GM23338 (cell line): ENCODE results near the gene KIF27. TPM values are rescaled to one million over a fixed set of nuclear protein-coding genes. Genes with fewer than 3 reads are reported as not detected.

Experiments
- ATAC-seq: fragments of 200-7000 bp; cut with Tn5 transposase; 3 replicates; pipeline ENCODE4 v1.9.1; 2020
- DNase-seq: peaks from one replicate; pipeline ENCODE4 v3.0.0-alpha.2; 2015; ENCODE audit warnings: low spot score
- H2AFZ ChIP-seq: fragments of 200-600 bp; sonication (generic); 2 replicates; pipeline ENCODE4 v1.8.0; 2016; ENCODE audit warnings: antibody characterized with exemption, mild to moderate bottlenecking, moderate library complexity
- H3F3A ChIP-seq: fragments of 200-600 bp; sonication (generic); replicated peaks from 2 replicates; pipeline ENCODE4 v1.8.0; 2017; ENCODE audit warnings: antibody characterized with exemption, mixed run types, low read depth
- H3K27ac ChIP-seq: fragments of 200-600 bp; sonication (generic); 2 replicates; pipeline ENCODE4 v1.6.1; 2016; ENCODE audit warnings: low read depth
- H3K27me3 ChIP-seq: fragments of 200-600 bp; sonication (generic); 2 replicates; pipeline ENCODE4 v1.8.0; 2016; ENCODE audit warnings: mild to moderate bottlenecking, mixed run types, moderate library complexity; ENCODE audit not compliant: insufficient read depth
- H3K36me3 ChIP-seq: fragments of 200-600 bp; sonication (generic); 2 replicates; pipeline ENCODE4 v1.8.0; 2016; ENCODE audit warnings: mild to moderate bottlenecking; ENCODE audit not compliant: insufficient read depth
- H3K4me1 ChIP-seq: fragments of 200-600 bp; sonication (generic); 2 replicates; pipeline ENCODE4 v1.8.0; 2016; ENCODE audit warnings: mild to moderate bottlenecking, moderate library complexity; ENCODE audit not compliant: insufficient read depth
- H3K4me2 ChIP-seq: fragments of 200-600 bp; sonication (generic); 2 replicates; pipeline ENCODE4 v1.7.1; 2017; ENCODE audit warnings: mixed run types
- H3K4me3 ChIP-seq: fragments of 200-600 bp; sonication (generic); 2 replicates; pipeline ENCODE4 v1.6.1; 2016; ENCODE audit warnings: mixed run types
- H3K79me2 ChIP-seq: fragments of 200-600 bp; sonication (generic); replicated peaks from 2 replicates; pipeline ENCODE4 v1.8.0; 2017; ENCODE audit warnings: mild to moderate bottlenecking; ENCODE audit not compliant: insufficient read depth
- H3K9me2 ChIP-seq: fragments of 200-600 bp; sonication (generic); 2 replicates; pipeline ENCODE4 v1.8.0; 2017; ENCODE audit not compliant: insufficient read depth
- H4K20me1 ChIP-seq: fragments of 200-600 bp; sonication (generic); replicated peaks from 2 replicates; pipeline ENCODE4 v1.8.0; 2017; ENCODE audit warnings: mild to moderate bottlenecking; ENCODE audit not compliant: insufficient read depth
- H3K27ac Mint-ChIP-seq: 2 replicates; pipeline ENCODE4 v1.8.0; 2020; ENCODE audit warnings: inconsistent platforms, mild to moderate bottlenecking, moderate library complexity, mixed read lengths
- H3K27me3 Mint-ChIP-seq: 3 replicates; pipeline ENCODE4 v1.8.0; 2022; ENCODE audit warnings: low read depth, mild to moderate bottlenecking, moderate library complexity, mixed read lengths, inconsistent platforms; ENCODE audit not compliant: insufficient read depth, poor library complexity
- H3K36me3 Mint-ChIP-seq: 3 replicates; pipeline ENCODE4 v1.8.0; 2021; ENCODE audit warnings: low read depth, mild to moderate bottlenecking, inconsistent platforms, moderate library complexity, mixed read lengths
- H3K4me1 Mint-ChIP-seq: 3 replicates; pipeline ENCODE4 v1.8.0; 2020; ENCODE audit warnings: mild to moderate bottlenecking, inconsistent platforms, mixed read lengths
- H3K4me3 Mint-ChIP-seq: 3 replicates; pipeline ENCODE4 v1.8.0; 2021; ENCODE audit warnings: moderate library complexity, mild to moderate bottlenecking, inconsistent platforms, mixed read lengths
- H3K9me3 Mint-ChIP-seq: 3 replicates; pipeline ENCODE4 v1.8.0; 2020; ENCODE audit warnings: moderate library complexity, mild to moderate bottlenecking, inconsistent platforms, mixed read lengths
- CREB1 ChIP-seq: fragments of 250-450 bp; sonication (Bioruptor Pico); IDR thresholded peaks from 2 replicates; pipeline ENCODE4 v1.5.0; 2020; ENCODE audit warnings: low read depth, mild to moderate bottlenecking, moderate library complexity
- EZH2phosphoT487 ChIP-seq: fragments of 200-600 bp; sonication (generic); IDR thresholded peaks from one replicate; pipeline ENCODE4 v1.8.1; 2018; ENCODE audit warnings: antibody characterized with exemption; ENCODE audit not compliant: unreplicated experiment
- POLR2AphosphoS5 ChIP-seq: IDR thresholded peaks from 2 replicates; pipeline ENCODE4 v1.6.1; 2016; ENCODE audit warnings: antibody characterized with exemption, low read depth
- ZNF331 ChIP-seq: fragments of 250-450 bp; sonication (Bioruptor Pico); IDR thresholded peaks from 2 replicates; pipeline ENCODE4 v1.5.0; 2020; ENCODE audit warnings: low read depth, mild to moderate bottlenecking, moderate library complexity
- polyA plus RNA-seq: library from polyadenylated mRNA; unstranded; fragments of >200 nt; fragmentation: Nextera tagmentation; extraction: Ambion mirVana; gene quantifications from 2 replicates; pipeline ENCODE4 v1.2.1, GENCODE V29; 2016
- total RNA-seq: library from RNA; depleted of rRNA; stranded (reverse); fragments of >200 nt; shearing (Covaris generic); gene quantifications from 2 replicates; pipeline ENCODE4 v1.2.3, GENCODE V29; 2014
- TF ChIP-seq, protein P1 (sequence below): IDR thresholded peaks from one replicate; pipeline ENCODE4 v1.6.1; 2018; ENCODE audit warnings: antibody characterized with exemption; ENCODE audit not compliant: unreplicated experiment
- TF ChIP-seq, protein P2 (sequence below): IDR thresholded peaks from 2 replicates; pipeline ENCODE4 v1.6.1; 2016; ENCODE audit warnings: antibody characterized with exemption
- TF ChIP-seq, protein P3 (sequence below), 2 experiments: fragments of 200-600 bp in 1 of 2; sonication (generic) in 1 of 2; conservative IDR thresholded peaks; 2 replicates each; pipeline versions ENCODE4 v1.5.1 to v1.6.1; 2016 to 2017; ENCODE audit warnings: antibody characterized with exemption in 2 of 2, low read depth in 2 of 2, mild to moderate bottlenecking in 2 of 2, moderate library complexity in 1 of 2

KIF27 gene
- total and polyA plus RNA-seq, 2 experiments from 2014 or later = 3.3 to 8.2 TPM

- peaks cover 43% of the 10 kb centered on the region for H3K36me3 Mint-ChIP-seq
- H3K4me3 Mint-ChIP-seq = no peak overlapping the region
- H3K9me3 Mint-ChIP-seq = no peaks in the 10 kb centered on the region; the same call in 1 of the 3 replicates
- Histone ChIP-seq H2AFZ (no peak overlapping the region), H4K20me1 (peaks cover 22% of the 10 kb centered on the region), H3K4me2 (no peak overlapping the region), H3K9me2 (no peaks in the 10 kb centered on the region), H3K27ac (peak overlapping the region; percentile 15; the same call in 1 of the 2 replicates), H3K79me2 (peaks cover 5% of the 10 kb centered on the region; the same call in 1 of the 2 replicates), H3K36me3 (peaks cover 31% of the 10 kb centered on the region), H3K4me1 (no peaks in the 10 kb centered on the region), H3K4me3 (no peak overlapping the region), H3F3A (peaks cover 39% of the 10 kb centered on the region), H3K27me3 (no peaks in the 10 kb centered on the region)
- H3K27me3 Mint-ChIP-seq = peaks cover 18% of the 10 kb centered on the region
- TF ChIP-seq, protein P1, sequence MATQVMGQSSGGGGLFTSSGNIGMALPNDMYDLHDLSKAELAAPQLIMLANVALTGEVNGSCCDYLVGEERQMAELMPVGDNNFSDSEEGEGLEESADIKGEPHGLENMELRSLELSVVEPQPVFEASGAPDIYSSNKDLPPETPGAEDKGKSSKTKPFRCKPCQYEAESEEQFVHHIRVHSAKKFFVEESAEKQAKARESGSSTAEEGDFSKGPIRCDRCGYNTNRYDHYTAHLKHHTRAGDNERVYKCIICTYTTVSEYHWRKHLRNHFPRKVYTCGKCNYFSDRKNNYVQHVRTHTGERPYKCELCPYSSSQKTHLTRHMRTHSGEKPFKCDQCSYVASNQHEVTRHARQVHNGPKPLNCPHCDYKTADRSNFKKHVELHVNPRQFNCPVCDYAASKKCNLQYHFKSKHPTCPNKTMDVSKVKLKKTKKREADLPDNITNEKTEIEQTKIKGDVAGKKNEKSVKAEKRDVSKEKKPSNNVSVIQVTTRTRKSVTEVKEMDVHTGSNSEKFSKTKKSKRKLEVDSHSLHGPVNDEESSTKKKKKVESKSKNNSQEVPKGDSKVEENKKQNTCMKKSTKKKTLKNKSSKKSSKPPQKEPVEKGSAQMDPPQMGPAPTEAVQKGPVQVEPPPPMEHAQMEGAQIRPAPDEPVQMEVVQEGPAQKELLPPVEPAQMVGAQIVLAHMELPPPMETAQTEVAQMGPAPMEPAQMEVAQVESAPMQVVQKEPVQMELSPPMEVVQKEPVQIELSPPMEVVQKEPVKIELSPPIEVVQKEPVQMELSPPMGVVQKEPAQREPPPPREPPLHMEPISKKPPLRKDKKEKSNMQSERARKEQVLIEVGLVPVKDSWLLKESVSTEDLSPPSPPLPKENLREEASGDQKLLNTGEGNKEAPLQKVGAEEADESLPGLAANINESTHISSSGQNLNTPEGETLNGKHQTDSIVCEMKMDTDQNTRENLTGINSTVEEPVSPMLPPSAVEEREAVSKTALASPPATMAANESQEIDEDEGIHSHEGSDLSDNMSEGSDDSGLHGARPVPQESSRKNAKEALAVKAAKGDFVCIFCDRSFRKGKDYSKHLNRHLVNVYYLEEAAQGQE = no peak
- TF ChIP-seq, protein P2, sequence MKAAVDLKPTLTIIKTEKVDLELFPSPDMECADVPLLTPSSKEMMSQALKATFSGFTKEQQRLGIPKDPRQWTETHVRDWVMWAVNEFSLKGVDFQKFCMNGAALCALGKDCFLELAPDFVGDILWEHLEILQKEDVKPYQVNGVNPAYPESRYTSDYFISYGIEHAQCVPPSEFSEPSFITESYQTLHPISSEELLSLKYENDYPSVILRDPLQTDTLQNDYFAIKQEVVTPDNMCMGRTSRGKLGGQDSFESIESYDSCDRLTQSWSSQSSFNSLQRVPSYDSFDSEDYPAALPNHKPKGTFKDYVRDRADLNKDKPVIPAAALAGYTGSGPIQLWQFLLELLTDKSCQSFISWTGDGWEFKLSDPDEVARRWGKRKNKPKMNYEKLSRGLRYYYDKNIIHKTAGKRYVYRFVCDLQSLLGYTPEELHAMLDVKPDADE = no peak
- peak; percentile 24 for TF ChIP-seq POLR2AphosphoS5
- TF ChIP-seq CREB1 (CRISPR knock-in tag) = peak; percentile 43; the same call in 1 of the 2 replicates
- DNase-seq (peak; percentile 34), ATAC-seq (peak; percentile 47)
- H3K4me1 Mint-ChIP-seq = 0 out of 3 replicates have a peak, but pooled peaks cover 2% of the 10 kb centered on the region
- peak overlapping the region; percentile 61 for H3K27ac Mint-ChIP-seq
Measured at GRCh38 chr9:83965350-83966208, 44.3 kb upstream of the KIF27 start.

DNA sequence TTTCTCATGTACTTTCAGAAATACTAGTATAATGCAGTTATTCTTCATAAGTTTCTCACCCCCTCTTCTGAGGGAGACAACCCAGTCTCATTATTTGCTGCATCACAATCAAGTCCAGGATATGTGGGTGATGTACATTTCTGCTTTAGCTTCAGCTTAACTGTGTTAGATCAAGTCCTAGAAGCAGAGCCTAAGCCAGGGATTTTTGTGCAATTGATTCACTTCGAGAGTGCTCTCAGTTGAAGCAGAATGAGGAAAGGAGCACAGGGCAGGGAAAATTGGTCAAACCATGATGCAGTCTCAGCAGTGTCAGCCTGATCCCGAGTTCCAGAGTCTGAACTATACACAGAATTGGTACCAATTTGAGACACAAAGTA is 43.7 kb upstream of the KIF27 start:
- H3F3A ChIP-seq = peaks cover 36% of the 10 kb centered on the region
- no peaks in the 10 kb centered on the region for H3K9me2 ChIP-seq
- Mint-ChIP-seq H3K4me1 (0 out of 3 replicates have a peak, but pooled peaks cover 2% of the 10 kb centered on the region), H3K36me3 (peaks cover 36% of the 10 kb centered on the region), H3K27ac (no peak overlapping the region), H3K4me3 (no peak overlapping the region), H3K27me3 (peaks cover 18% of the 10 kb centered on the region), H3K9me3 (no peaks in the 10 kb centered on the region; the same call in 1 of the 3 replicates)
- no peaks in the 10 kb centered on the region for H3K27me3 ChIP-seq
- no peak overlapping the region for H3K4me2 ChIP-seq
- no peak overlapping the region for H3K4me3 ChIP-seq
- H3K79me2 ChIP-seq = no peaks in the 10 kb centered on the region; the same call in 1 of the 2 replicates
- peaks cover 17% of the 10 kb centered on the region for H4K20me1 ChIP-seq
- peak overlapping the region; percentile 15; the same call in 1 of the 2 replicates for H3K27ac ChIP-seq
- no peak overlapping the region for H2AFZ ChIP-seq
- H3K4me1 ChIP-seq = no peaks in the 10 kb centered on the region
- peaks cover 25% of the 10 kb centered on the region for H3K36me3 ChIP-seq
- ATAC-seq (peak; percentile 18), DNase-seq (peak; percentile 16)
- TF ChIP-seq EZH2phosphoT487 (no peak), CREB1 (CRISPR knock-in tag) (no peak), ZNF331 (no peak)
- TF ChIP-seq, protein P3, sequence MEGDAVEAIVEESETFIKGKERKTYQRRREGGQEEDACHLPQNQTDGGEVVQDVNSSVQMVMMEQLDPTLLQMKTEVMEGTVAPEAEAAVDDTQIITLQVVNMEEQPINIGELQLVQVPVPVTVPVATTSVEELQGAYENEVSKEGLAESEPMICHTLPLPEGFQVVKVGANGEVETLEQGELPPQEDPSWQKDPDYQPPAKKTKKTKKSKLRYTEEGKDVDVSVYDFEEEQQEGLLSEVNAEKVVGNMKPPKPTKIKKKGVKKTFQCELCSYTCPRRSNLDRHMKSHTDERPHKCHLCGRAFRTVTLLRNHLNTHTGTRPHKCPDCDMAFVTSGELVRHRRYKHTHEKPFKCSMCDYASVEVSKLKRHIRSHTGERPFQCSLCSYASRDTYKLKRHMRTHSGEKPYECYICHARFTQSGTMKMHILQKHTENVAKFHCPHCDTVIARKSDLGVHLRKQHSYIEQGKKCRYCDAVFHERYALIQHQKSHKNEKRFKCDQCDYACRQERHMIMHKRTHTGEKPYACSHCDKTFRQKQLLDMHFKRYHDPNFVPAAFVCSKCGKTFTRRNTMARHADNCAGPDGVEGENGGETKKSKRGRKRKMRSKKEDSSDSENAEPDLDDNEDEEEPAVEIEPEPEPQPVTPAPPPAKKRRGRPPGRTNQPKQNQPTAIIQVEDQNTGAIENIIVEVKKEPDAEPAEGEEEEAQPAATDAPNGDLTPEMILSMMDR (conservative IDR thresholded peaks at IDR 0.05; ENCODE audit: low read depth in 2 of 2) = no peak
- TF ChIP-seq, protein P1 = no peak
